Neural progenitor cell (in vitro differentiated cells): ENCODE data around the gene ESRRG.

Source experiments
- EZH2 ChIP-seq: fragments of 200-600 bp; sonication (generic); IDR thresholded peaks from 2 replicates; pipeline ENCODE4 v1.6.1; 2017; ENCODE audit warnings: antibody characterized with exemption, mild to moderate bottlenecking, moderate library complexity
- TF ChIP-seq, protein P1 (sequence below): fragments of 200-600 bp; sonication (generic); IDR thresholded peaks from 2 replicates; pipeline ENCODE4 v1.5.1; 2017; ENCODE audit warnings: antibody characterized with exemption, mild to moderate bottlenecking

DNA sequence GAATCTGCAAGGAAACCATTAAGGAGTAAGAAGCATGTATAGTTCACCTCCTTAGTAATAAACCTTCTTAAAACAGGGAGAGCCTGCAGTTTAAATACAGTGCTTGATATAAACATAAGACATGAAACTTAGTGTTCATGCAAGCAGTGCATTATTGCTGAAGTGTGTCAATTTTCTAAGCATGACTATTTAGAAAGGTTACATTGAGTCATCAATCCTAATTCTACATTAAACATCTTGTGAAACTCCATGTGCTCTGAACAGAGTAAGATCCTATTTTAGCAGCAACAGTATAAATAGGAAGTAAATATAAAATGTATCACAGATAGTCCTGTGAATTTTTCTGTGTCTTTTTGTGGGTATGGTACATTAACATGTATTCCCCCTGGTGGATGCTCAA lies 135.5 kb downstream of the ESRRG start:
- TF ChIP-seq, protein P1, sequence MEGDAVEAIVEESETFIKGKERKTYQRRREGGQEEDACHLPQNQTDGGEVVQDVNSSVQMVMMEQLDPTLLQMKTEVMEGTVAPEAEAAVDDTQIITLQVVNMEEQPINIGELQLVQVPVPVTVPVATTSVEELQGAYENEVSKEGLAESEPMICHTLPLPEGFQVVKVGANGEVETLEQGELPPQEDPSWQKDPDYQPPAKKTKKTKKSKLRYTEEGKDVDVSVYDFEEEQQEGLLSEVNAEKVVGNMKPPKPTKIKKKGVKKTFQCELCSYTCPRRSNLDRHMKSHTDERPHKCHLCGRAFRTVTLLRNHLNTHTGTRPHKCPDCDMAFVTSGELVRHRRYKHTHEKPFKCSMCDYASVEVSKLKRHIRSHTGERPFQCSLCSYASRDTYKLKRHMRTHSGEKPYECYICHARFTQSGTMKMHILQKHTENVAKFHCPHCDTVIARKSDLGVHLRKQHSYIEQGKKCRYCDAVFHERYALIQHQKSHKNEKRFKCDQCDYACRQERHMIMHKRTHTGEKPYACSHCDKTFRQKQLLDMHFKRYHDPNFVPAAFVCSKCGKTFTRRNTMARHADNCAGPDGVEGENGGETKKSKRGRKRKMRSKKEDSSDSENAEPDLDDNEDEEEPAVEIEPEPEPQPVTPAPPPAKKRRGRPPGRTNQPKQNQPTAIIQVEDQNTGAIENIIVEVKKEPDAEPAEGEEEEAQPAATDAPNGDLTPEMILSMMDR, result no peak
- TF ChIP-seq EZH2, result no peak
